Hematopoietic multipotent progenitor cell (in vitro differentiated cells): ENCODE measurements around the gene NEUROD2. TPM values are rescaled to one million over a fixed set of nuclear protein-coding genes. Genes with fewer than 3 reads are reported as not detected.

ENCODE experiments used
- total RNA-seq: library from RNA; depleted of rRNA; stranded (reverse); fragments of >200 nt; gene quantifications from one replicate; pipeline ENCODE4 v1.2.3, GENCODE V29; 2012

The NEUROD2 gene
- total RNA-seq, 1 donor, result not detected

Other genes with a start within 250 kb of the NEUROD2 start
- gene FBXL20, start 206.3 kb downstream of the NEUROD2 start, total RNA-seq, result 22.4 TPM
- gene MED1, start 156.7 kb downstream of the NEUROD2 start, total RNA-seq, result 17.8 TPM
- 32.6 TPM for gene CDK12, start 146.4 kb downstream of the NEUROD2 start, total RNA-seq
- gene PPP1R1B, start 19.0 kb upstream of the NEUROD2 start, total RNA-seq, result not detected
- 47.1 TPM for gene STARD3, start 29.2 kb upstream of the NEUROD2 start, total RNA-seq
- 0.81 TPM for gene TCAP, start 57.4 kb upstream of the NEUROD2 start, total RNA-seq
- gene PNMT, start 60.5 kb upstream of the NEUROD2 start, total RNA-seq, result 3.8 TPM
- gene PGAP3, start 80.1 kb upstream of the NEUROD2 start, total RNA-seq, result 27.7 TPM
- gene ERBB2, start 92.1 kb upstream of the NEUROD2 start, total RNA-seq, result 7.5 TPM
- gene MIEN1, start 122.6 kb upstream of the NEUROD2 start, total RNA-seq, result 16.7 TPM
- gene GRB7, start 130.0 kb upstream of the NEUROD2 start, total RNA-seq, result not detected